HG03439 (cell line): ENCODE results near the gene B4GALT7.
"Not testable (repeated sequence)": the region's sequence is repeated elsewhere in the genome, so short reads cannot be mapped to it uniquely, and the experiment has no call there.

ENCODE experiments used
- ATAC-seq: cut with Tn5 transposase; IDR thresholded peaks from one replicate; pipeline ENCODE4 v1.9.1; 2021; ENCODE audit warnings: mild to moderate bottlenecking, moderate library complexity; ENCODE audit not compliant: unreplicated experiment

Gene B4GALT7, protein sequence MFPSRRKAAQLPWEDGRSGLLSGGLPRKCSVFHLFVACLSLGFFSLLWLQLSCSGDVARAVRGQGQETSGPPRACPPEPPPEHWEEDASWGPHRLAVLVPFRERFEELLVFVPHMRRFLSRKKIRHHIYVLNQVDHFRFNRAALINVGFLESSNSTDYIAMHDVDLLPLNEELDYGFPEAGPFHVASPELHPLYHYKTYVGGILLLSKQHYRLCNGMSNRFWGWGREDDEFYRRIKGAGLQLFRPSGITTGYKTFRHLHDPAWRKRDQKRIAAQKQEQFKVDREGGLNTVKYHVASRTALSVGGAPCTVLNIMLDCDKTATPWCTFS

DNA sequence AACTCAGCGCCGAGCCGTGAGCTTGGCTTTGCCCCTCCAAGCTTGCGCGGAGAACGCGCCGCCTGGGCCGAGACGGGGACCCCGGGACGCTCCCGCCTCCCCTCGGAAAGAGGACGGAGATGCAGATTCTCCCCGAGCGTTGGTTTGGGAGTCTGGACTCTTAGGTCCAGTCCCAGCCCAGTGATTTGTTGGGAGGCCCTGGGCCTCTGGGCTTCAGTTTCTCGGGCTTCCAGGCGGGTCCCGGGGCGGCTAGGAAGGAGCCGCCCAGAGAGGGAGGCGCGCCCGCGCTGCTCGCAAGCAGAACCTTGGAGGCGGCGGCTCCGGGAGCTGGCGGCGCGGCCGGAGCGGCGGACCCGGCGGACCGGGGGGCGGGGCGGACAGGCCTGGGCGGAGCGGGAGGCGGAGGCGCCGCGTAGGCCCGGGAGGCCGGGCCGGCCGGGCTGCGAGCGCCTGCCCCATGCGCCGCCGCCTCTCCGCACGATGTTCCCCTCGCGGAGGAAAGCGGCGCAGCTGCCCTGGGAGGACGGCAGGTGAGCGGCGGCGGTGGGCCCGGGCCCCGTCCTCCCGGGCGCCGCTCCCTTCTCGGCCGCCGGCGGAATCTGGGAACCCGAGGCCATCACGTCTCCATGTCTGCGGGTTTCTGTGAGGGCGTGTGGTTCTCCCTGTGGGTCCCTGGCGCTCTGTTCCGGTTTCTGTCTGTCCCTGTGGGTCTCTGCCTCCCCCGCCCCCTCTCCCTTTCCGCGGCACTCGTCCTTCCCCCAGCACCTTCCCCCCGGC is at the start of gene B4GALT7:
Gene B4GALT7, plus strand, starts transcription at position 402 of the 777 bp plus-strand sequence. Its CDS starts 79 bp downstream, at position 481.
- ATAC-seq, result peak; percentile 78

DNA sequence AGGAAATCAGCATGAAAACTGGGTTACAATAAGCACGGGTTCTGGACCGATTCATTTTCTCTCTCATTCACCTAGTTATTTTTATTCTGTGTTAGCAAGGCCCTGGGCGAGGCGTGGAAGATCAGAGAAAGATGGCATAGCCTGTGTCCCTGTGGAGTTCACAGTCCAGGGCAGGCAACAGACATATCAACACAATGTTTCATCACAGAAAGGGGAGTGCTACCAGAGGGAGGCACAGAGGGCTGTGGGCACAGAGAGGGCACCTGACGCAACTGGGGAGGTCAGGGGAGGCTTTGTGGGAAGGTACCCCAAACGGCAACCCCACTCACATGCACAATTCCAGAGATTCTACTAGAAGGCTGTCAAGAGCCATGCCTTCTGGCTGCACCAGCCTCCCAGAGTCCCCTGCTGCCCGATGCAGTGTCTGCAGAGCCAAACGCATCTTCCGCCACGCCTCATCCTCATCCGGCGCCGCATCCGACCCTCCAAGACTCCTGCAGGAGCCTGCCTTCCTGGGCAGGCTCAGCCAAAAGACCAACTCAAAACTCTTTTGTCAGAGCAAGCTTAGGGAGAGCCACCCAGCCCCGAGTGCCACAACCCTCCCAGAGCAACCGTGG is 47.0 kb upstream of the B4GALT7 start:
- no peak for ATAC-seq

DNA sequence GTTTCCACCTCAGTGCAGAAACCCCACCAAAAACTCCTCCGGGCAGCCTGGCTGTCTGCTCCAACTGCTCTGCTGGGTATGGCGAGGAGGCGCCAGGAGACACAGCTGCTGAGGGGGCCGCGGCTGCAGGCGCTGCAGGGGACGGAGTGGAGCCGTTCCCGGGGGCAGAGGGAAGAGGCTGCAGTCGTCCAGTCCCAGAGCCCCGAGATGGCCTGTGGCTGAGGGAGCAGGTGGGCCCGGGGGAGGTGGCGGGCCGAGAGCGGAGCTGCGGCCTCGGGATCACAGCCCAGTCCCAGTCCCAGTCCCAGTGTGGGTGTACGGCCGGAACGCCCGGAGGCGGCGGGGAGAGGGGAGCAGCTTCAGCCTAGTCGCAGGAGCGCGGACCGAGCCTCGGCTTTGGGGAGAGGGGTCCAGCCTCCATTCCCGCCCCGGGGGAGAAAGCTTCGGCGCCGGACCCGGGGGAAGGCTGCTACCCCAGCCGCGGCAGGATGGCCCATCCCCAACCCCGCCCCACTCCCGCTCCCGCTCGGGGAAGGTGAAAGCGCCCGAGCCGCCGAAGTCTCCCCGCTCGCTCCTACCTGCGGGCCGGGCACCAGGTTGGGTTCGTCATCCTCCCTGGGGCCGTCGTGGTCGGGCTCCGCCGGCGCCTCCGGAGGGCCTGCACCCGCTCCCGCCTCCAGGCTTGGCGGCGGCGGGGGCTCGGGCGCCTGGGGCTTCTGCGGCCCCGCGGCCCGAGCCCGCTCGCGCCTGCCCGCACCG is 46.1 kb upstream of the B4GALT7 start:
- peak; percentile 40 for ATAC-seq

DNA sequence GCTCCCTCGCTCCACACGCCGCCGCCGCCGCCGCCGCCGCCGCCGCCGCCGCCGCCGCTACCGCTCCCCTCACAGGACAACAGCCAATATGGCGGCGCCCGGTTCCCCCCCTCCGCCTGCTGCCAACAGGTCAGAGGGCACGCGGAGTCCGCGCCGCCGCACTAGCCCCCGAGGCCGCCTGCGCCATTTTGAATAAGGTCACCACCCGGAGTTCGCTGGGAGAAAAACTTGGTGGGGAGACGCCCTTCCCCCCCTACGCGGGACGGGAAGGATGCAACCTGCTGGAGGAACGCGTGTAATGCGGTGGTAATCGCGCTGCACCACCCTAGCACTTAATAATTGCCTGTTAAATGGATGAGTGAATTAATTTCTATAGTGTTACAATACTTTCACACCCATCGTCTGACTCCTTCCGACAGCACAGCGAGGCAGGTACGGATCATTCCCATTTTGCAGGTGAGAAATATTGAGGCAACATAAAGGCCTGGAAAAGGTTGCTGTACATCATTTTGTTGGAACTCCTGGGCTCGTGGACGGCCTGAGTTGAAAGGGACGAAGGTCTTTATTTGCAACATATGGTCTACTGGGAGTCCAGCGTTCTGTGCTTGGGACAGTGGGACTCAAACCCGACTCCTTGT is 45.3 kb upstream of the B4GALT7 start, which contains the start of gene FAM193B:
Gene FAM193B, minus strand, starts transcription at position 90 of the 638 bp plus-strand sequence. CDS start 105 bp downstream, outside the sequence.
- ATAC-seq, result peak; percentile 85

DNA sequence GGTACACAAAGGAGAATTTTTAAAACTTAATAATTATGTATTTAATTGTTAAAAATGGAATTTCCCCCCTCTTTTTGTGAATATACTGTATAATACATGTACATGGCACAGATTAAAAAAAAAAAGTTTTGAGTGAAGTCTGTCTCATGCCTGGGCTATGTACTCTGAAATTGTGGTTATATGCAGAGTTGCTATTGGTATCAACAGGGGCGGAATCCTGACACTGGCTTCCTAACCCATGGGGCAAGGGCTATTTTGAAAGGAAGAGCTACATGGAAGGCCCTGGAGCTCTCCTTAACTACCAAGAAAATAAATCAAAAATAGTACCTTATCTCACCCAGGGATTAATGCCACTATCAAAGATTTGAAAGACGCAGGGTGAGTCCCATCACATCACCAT is 44.7 kb upstream of the B4GALT7 start:
- no peak for ATAC-seq

DNA sequence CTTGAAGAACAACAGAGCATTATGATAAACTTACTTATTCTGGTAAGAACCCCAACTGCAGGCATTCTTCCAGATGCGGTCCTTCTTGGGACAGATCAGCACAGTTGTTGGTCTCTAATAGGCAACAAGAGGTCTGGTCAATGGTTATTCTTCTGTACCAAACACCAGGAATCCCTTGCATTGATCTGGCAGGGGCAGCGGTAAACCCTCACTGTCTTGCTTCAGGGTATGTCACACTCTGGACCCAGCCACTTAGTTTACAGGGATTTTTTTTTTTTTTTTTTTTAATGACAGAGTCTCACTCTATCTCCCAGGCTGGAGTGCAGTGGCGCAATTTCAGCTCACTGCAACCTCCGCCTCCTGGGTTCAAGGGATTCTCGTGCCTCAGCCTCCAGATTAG is 44.3 kb upstream of the B4GALT7 start:
- ATAC-seq, result no peak

DNA sequence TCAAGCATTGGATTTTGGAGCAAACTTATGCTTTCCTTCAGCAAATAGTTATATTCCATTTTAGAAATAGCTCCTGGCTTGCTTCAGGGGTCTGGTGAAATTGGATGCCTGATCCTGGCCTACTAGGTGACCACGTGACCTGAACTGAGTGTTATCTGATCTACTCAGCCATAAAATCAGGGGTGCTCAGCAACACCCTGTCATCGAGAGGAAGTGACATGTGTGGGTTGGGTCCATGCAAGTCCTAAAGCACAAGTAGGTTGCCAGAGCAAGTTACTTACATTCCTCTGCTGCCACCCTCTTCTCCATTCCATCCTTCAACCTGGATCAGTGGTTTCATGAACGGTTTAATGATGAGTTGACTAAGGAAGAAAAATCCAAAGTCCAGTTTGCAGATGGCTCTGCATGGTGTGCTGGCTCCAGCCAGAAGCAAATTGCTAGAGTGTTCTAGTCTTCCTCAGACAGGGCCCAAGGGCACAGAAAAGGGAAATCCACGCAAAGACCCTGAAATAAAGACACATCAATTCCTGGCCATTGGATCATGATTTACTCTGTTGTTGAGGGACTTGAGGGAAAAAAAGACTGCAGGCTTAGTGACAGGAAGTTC is 42.8 kb upstream of the B4GALT7 start:
- ATAC-seq, result no peak

DNA sequence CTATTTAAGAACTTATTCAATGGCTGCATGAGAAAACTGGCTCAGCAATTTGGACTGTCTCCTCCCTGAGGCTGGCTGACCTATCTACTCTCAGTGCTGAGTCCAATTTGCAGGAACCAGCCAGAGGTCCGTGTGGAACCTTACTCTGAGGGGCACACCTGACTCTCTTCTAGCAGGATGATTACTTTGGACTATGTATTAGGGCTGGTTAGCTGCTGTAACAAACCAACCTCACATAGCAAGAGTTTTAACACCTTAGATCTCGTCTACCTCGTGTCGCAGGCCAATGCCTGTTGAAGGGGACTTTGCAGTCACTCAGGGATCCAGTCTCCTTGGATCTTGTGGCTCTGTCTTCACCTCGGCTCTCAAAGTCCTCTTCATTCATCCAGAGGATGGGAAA is 42.1 kb upstream of the B4GALT7 start:
- ATAC-seq, result no peak

DNA sequence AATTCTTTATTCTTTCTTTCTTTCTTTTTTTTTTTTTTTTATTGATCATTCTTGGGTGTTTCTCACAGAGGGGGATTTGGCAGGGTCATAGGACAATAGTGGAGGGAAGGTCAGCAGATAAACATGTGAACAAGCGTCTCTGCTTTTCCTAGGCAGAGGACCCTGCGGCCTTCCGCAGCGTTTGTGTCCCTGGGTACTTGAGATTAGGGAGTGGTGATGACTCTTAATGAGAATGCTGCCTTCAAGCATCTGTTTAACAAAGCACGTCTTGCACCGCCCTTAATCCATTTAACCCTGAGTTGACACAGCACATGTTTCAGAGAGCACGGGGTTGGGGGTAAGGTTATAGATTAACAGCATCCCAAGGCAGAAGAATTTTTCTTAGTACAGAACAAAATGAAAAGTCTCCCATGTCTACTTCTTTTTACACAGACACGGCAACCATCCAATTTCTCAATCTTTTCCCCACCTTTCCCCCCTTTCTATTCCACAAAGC is 40.4 kb upstream of the B4GALT7 start:
- ATAC-seq, result not testable (repeated sequence)

DNA sequence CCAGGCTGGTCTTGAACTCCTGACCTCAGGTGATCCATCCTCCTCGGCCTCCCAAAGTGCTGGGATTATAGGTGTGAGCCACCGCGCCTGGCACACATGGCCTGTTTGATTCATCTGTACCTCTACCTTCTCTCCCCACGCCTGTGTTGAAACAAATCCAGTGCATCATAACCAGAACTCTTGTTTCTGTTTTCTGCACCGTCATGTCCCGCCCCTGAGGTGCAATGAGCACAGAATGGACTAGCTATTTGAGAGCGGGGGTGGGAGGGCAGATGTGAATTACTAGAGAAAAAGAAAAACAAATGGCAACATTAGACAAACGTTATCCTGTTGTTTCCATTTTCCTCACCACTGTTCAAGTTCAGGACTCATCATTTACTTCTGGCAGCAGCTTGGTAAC is 34.9 kb upstream of the B4GALT7 start:
- ATAC-seq, result no peak

DNA sequence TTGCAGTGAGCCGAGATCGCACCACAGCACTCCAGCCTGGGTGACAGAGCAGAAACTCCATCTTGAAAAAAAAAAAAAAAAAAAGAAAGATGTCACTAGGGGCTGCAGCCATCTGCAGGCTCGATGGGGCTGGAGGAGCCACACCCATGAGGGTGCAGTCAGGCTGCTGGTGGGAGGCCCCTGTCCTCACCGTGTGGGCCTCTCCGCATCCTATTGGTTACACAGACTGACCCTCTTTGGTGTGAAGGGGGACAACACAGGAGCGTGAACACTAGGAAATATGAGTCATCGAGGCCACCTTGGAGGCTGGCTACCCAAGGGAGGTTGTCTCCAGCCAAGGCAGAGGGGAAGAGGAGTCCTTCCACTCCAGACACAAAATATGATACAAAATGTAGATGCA is 31.6 kb upstream of the B4GALT7 start:
- ATAC-seq, result no peak

DNA sequence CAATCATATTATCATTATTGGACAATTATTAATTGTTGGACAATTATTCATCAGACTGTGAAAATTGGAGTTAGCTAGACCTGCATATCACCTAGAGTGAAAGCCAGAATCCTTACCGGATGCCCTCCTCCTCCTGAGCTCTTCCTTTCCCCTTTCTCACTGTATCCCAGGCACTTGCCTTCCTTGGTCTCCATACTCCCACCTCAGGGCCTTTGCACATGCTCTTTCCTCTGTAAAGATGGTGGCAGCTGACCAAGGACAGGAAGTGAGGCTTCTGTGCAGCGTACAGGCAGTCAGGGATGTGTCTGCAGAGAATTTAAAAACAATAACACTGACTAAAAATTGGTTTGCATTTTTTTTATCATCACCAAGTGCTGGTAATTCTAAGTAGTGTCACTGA is 30.0 kb upstream of the B4GALT7 start:
- ATAC-seq, result no peak

DNA sequence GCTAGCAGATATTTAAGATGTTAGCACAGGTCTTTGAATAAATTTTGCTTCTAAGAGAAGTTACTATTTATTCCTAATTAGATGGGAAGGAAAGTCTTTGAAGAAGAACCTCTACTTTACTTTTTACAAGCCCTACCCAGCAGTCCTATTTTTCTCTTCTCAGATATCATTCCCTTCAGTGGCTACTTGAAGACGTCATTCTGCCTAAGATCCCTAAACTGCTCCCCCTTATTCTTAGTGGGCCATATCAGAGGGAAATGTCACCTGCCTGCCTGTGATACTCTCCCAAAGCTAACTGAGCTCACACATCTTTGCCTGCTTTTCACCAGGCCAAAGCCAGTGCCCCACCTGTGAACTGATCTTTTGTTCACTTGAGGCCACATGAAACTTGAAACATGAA is 24.4 kb upstream of the B4GALT7 start:
- ATAC-seq, result no peak

DNA sequence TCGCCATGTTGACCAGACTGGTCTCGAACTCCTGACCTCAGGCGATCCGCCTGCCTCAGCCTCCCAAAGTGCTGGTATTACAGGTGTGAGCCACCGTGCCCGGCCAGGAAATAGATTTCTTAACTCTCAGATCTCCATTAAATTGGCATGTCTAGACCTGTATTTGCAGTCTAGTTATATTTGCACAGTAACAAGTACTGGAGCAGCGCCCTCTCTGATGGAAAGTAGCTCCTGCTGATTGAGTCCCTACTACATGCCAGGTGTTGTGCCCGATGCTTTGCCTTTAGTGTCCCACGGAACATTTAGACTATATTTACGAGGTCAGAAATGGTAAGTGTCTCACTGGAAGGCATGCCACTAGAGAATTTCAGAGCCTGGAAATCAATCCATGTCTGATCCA is 23.8 kb upstream of the B4GALT7 start:
- no peak for ATAC-seq

DNA sequence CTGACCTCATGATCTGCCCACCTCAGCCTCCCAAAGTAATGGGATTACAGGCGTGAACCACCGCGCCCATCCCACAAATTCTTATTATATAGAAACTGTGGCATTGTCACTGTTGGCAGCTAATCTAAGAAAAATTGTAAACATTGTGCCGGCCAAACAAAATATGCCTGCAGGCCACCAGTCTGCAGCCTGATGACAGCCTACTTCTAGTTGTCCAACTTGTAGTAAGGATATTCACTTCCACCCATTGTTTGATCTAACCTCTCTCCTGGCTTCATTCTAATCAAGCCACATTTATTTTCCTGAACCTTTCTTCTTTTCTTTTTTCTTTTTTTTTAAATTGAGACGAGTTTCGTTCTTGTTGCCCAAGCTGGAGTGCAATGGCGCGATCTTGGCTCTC is 21.6 kb upstream of the B4GALT7 start:
- ATAC-seq, result no peak

DNA sequence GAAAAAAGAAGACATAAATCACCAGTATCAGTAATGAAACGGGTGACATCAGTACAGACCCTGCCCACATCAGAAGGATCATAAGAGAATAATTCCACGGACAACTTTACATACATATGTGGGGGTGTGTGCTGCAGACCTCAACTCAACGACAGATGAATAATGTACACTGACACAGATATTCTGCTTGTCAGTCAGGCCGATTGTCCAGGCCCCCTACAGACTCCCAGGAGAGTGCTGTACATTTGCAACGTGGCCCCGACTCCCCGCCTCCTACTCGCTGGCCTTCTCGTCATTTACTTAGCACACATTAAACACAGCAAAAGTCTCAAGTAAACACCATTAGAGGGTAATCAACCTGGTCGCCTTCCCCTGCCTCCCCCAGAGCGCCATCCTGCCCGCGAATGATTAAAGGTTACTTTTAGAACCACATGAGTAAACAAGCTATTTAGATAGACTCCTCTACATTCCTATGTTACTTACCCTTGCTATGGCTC is 11.5 kb upstream of the B4GALT7 start:
- ATAC-seq, result no peak

DNA sequence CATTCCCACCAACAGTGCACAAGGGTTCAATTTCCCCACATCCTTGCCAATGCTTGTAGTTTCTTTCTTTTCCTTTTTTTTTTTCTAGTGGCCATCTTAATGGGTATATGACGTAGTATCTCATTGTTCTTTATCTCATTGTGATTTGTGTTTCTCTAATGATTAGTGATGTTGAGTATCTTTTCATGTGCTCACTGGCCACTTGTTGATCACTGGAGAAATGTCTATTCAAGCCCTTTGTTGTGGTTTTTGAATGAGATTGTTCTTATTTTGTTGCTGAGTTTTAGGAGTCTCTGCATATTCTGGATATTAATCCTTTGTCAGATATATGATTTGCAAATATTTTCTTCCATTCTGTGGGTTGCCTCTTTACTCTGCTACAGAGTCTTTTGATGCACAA is 9.5 kb upstream of the B4GALT7 start:
- no peak for ATAC-seq

DNA sequence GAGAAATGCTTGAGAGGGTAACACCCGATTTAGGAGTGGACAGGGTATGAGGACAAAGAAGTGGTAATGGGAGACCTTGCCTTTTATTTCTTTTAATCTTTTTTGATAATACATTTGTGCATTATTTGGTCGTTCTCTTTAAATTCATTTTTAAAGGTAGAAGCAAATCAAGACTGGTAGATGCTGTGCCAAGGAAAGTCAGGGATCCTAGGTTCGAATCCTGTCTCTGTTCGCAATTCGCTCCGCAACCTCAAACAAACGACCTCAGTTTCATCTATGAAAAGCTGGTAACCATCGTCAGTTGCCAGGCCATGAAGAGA is 8.3 kb upstream of the B4GALT7 start:
- no peak for ATAC-seq

DNA sequence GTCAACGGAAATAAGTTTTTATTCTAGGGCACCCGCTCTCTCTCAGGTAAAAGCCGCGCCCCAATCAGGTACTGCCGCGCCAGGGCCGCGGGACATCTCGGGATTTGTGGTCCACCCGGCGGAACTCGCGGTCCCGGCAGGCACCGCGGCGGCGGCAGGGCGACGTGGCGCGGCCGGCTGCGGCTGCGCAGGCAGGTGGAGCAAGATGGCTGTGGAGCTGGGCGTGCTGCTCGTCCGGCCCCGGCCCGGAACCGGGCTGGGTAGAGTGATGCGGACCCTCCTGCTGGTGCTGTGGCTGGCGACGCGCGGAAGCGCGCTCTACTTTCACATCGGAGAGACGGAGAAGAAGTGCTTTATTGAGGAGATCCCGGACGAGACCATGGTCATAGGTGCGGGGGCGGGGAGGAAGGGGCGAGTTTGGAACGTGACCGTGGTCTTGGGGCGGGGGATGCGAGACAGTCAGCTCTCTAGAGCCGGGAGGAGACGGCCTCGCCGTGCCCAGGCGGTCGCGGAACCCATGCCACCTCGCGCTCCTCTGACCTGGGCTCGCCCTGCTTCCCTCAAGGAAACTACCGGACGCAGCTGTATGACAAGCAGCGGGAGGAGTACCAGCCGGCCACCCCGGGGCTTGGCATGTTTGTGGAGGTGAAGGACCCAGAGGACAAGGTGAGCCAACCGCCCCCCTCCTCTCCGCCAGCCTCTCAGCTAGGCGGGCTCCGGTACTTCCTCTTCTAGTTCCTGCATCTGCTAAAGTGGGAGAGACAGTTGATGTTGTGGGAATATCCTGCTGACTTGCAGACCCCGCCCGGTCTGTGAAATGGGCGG is 7.7 kb upstream of the B4GALT7 start, which contains the start of gene TMED9:
Gene TMED9, plus strand, starts transcription at position 194 of the 825 bp plus-strand sequence. Its CDS starts 12 bp downstream, at position 206.
- peak; percentile 88 for ATAC-seq
